Activated CD8-positive, alpha-beta T cell treated with anti-CD3 and anti-CD28 coated beads for 36 hours (primary cell): ENCODE data around the gene KY. TPM values are rescaled to one million over a fixed set of nuclear protein-coding genes. Genes with fewer than 3 reads are reported as not detected.
"Not testable (repeated sequence)": the region's sequence is repeated elsewhere in the genome, so short reads cannot be mapped to it uniquely, and the experiment has no call there.

Experiments
- ATAC-seq: fragments of 200-7000 bp; cut with Tn5 transposase; one replicate; pipeline ENCODE4 v1.10.0; 2021; ENCODE audit warnings: mild to moderate bottlenecking, moderate library complexity
- CTCF ChIA-PET: fragments of 350-600 bp; sonication (Branson Sonifier 250); formaldehyde crosslinking; loops from one replicate; lab custom pipeline; 2021; ENCODE audit warnings: antibody characterized with exemption; lab: Charles Lee
- POLR2A ChIA-PET: fragments of 350-600 bp; sonication (Branson Sonifier 250); formaldehyde crosslinking; loops from one replicate; lab custom pipeline; 2021; ENCODE audit warnings: antibody characterized with exemption; lab: Charles Lee
- DNase-seq: peaks from one replicate; pipeline ENCODE4 v3.0.0-alpha.2; 2020
- H3K27ac Mint-ChIP-seq: one replicate; pipeline ENCODE4 v1.8.0; 2021; ENCODE audit warnings: mild to moderate bottlenecking, mixed read lengths
- H3K27me3 Mint-ChIP-seq: one replicate; pipeline ENCODE4 v1.8.0; 2021; ENCODE audit warnings: mixed read lengths
- H3K36me3 Mint-ChIP-seq: one replicate; pipeline ENCODE4 v1.8.0; 2021; ENCODE audit warnings: low read depth, mixed read lengths
- H3K4me1 Mint-ChIP-seq: one replicate; pipeline ENCODE4 v1.8.0; 2021; ENCODE audit warnings: low read depth, mixed read lengths
- H3K4me3 Mint-ChIP-seq: one replicate; pipeline ENCODE4 v1.8.0; 2021; ENCODE audit warnings: mild to moderate bottlenecking, moderate library complexity, mixed read lengths
- H3K9me3 Mint-ChIP-seq: one replicate; pipeline ENCODE4 v1.8.0; 2021; ENCODE audit warnings: mixed read lengths
- intact Hi-C: fragments of 100-400 bp; cut with micrococcal nuclease; formaldehyde crosslinking; loops from one replicate; pipeline ENCODE4 v1.10.0; 2022
- total RNA-seq, 2 experiments: library from RNA; stranded (reverse); gene quantifications; one replicate each; pipeline ENCODE4 v1.2.3, GENCODE V29; 2021
- TF ChIP-seq, protein P1 (sequence below): fragments of 200-600 bp; IDR thresholded peaks from one replicate; pipeline ENCODE4 v1.8.0; 2022; ENCODE audit warnings: antibody characterized with exemption, mild to moderate bottlenecking

Gene KY
- total RNA-seq, 2 experiments from 2014 or later = not detected

DNA sequence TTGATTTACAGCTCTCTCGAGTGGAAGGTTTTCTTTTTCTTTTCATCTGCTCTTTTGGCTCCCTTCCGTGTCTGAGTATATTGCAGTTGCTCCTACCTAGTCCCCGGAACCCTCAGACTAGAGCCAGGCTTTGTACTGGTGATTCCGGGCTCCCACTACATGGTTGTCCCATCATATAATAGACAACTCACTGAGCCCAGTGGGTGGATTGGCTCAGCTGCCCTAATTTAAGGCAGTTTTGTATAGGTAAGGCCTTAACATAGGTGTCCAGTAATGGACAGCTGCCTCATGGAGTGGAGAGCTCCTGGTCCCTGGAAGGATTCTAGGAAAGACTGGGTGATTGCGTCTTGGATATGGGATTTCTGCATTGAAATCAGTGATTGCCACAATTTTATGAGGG lies 58.0 kb downstream of the KY start:
- Mint-ChIP-seq H3K4me1 (no peaks in the 10 kb centered on the region), H3K27ac (no peak overlapping the region), H3K27me3 (peaks cover 2% of the 10 kb centered on the region), H3K36me3 (no peaks in the 10 kb centered on the region), H3K4me3 (no peak overlapping the region), H3K9me3 (no peaks in the 10 kb centered on the region)
- no peak for DNase-seq
- POLR2A ChIA-PET = no interaction called here
- intact Hi-C loops = no loop called here
- ATAC-seq = no peak
- TF ChIP-seq, protein P1, sequence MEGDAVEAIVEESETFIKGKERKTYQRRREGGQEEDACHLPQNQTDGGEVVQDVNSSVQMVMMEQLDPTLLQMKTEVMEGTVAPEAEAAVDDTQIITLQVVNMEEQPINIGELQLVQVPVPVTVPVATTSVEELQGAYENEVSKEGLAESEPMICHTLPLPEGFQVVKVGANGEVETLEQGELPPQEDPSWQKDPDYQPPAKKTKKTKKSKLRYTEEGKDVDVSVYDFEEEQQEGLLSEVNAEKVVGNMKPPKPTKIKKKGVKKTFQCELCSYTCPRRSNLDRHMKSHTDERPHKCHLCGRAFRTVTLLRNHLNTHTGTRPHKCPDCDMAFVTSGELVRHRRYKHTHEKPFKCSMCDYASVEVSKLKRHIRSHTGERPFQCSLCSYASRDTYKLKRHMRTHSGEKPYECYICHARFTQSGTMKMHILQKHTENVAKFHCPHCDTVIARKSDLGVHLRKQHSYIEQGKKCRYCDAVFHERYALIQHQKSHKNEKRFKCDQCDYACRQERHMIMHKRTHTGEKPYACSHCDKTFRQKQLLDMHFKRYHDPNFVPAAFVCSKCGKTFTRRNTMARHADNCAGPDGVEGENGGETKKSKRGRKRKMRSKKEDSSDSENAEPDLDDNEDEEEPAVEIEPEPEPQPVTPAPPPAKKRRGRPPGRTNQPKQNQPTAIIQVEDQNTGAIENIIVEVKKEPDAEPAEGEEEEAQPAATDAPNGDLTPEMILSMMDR = no peak
- CTCF ChIA-PET = interaction anchor here (1.1 kb wide), 1 partner anchor 8 kb away, joined by 3 read pairs; no protein-coding TSS in a partner anchor

DNA sequence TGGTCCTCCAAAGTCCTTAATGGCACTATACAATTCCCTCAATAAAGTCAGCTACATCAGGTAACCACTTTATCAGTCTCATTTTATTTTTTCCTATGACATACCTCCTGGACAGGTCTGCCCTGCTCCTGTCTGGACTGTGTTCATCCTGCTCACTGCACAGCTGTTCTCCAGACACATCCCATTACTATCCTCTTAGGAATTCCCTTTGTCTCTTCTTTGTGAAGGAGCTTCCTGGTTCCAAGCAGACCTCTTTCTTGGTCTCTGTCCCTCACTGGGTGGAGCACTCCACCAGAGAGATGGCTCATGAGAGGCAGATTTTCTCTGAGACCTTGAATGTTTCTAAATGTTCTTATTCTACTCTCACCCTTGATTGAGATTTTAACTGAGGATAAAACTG lies 60.1 kb downstream of the KY start:
- H3K27ac Mint-ChIP-seq = no peak overlapping the region
- H3K27me3 Mint-ChIP-seq = peaks cover 2% of the 10 kb centered on the region
- POLR2A ChIA-PET = no interaction called here
- intact Hi-C loops = no loop called here
- DNase-seq = no peak
- H3K4me3 Mint-ChIP-seq = no peak overlapping the region
- CTCF ChIA-PET = interaction anchor here (2.2 kb wide), 1 partner anchor 9 kb away, joined by 15 read pairs; no protein-coding TSS in a partner anchor
- no peaks in the 10 kb centered on the region for H3K9me3 Mint-ChIP-seq
- H3K36me3 Mint-ChIP-seq = no peaks in the 10 kb centered on the region
- H3K4me1 Mint-ChIP-seq = no peaks in the 10 kb centered on the region
- ATAC-seq = no peak
- TF ChIP-seq, protein P1 = no peak

DNA sequence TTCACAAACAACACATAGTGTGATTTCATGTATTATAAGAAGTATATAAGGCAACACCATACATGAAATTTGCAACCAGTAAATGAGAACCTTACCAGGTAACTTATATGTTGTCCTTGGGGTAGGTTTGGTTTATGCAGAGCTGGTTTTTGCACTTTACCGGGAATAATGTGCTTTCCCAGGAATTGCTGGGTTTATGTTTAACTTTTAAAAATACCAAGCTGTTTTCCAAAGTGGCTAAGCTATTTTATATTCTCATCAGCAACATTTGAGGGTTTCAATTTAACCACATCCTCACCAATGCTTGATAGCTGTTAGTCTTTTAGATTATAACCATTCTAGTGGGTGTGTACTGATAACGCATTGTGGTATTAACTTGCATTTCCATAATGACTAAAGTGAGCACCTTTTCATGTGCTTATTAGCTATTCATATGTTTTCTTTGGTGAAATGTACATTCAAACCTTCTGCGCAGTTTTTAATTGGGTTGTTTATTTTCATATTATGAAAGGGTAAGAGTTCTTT lies 71.6 kb downstream of the KY start:
- ATAC-seq (no peak), DNase-seq (no peak)
- no peak overlapping the region for H3K27ac Mint-ChIP-seq
- no peak overlapping the region for H3K4me3 Mint-ChIP-seq
- ChIA-PET CTCF (interaction anchor here (1.0 kb wide), 1 partner anchor 22 kb away, joined by 3 read pairs; no protein-coding TSS in a partner anchor), POLR2A (no interaction called here)
- intact Hi-C loops = no loop called here
- peaks cover 2% of the 10 kb centered on the region for H3K9me3 Mint-ChIP-seq
- H3K4me1 Mint-ChIP-seq = no peaks in the 10 kb centered on the region
- no peaks in the 10 kb centered on the region for H3K36me3 Mint-ChIP-seq
- TF ChIP-seq, protein P1 = no peak
- no peaks in the 10 kb centered on the region for H3K27me3 Mint-ChIP-seq

DNA sequence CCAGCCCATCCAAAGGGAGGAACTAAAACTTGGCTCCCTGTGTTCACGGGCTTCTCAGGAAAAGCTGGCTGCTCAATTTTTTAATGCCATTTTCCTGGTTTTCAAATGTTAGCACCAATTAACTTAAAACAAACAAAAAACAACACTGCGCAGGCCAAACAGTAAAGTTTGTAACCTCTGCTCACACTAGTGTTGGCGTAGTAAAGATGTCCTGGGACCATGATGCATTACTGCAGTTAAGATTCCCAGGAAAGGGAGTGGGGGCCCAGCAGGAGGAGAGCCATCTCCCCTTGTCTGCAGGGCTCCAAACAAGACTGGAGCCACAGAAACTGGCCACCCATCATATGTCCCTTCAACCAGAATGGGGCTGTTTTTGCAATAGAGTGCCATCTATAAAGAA lies 74.0 kb downstream of the KY start:
- H3K9me3 Mint-ChIP-seq = no peaks in the 10 kb centered on the region
- no peaks in the 10 kb centered on the region for H3K4me1 Mint-ChIP-seq
- H3K36me3 Mint-ChIP-seq = no peaks in the 10 kb centered on the region
- ATAC-seq = no peak
- H3K27me3 Mint-ChIP-seq = no peaks in the 10 kb centered on the region
- no peak overlapping the region for H3K4me3 Mint-ChIP-seq
- CTCF ChIA-PET = no interaction called here
- TF ChIP-seq, protein P1 = no peak
- no peak overlapping the region for H3K27ac Mint-ChIP-seq
- POLR2A ChIA-PET = no interaction called here
- intact Hi-C loops = no loop called here
- DNase-seq = no peak

DNA sequence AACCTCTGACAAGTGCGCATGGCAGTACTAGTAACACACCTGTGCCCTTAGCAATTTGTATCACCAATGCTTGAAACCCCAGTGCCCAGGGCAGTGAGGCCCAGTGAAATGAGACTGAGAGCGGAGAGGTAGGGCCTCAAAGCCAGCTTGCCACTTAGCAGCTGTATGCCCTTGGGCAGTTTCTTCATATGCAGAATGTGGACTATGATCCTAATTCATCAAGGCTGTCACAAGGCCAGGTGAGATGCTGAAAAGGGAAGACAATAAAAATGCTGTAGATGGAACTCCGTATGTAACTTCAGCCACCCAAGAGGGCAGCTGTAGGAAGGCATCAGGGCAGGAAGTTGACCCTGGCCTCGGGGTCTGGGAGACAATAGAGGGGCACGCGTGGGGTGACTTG lies 74.4 kb downstream of the KY start:
- no peaks in the 10 kb centered on the region for H3K27me3 Mint-ChIP-seq
- DNase-seq (no peak), ATAC-seq (no peak)
- CTCF ChIA-PET = no interaction called here
- POLR2A ChIA-PET = no interaction called here
- H3K4me3 Mint-ChIP-seq = no peak overlapping the region
- H3K4me1 Mint-ChIP-seq = no peaks in the 10 kb centered on the region
- H3K9me3 Mint-ChIP-seq = no peaks in the 10 kb centered on the region
- H3K36me3 Mint-ChIP-seq = no peaks in the 10 kb centered on the region
- TF ChIP-seq, protein P1 = no peak
- H3K27ac Mint-ChIP-seq = no peak overlapping the region
- intact Hi-C loops = no loop called here

DNA sequence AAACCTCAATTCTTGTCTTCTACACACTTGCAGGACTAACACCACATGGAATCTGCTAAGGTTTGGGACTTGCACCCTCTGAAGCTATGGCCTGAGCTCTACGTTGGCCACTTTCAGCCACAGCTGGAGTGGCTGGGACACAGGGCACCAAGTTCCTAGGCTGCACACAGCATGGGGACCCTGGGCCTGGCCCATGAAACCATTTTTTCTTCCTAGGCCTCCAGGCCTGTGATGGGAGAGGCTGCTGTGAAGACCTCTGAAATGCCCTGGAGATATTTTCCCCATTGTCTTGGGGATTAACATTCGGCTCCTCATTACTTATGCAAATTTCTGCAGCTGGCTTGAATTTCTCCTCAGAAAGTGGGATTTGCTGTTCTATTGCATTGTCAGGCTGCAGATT lies 80.9 kb downstream of the KY start:
- CTCF ChIA-PET, H3K36me3 Mint-ChIP-seq, H3K27ac Mint-ChIP-seq, POLR2A ChIA-PET, H3K27me3 Mint-ChIP-seq, intact Hi-C loops, DNase-seq, H3K4me1 Mint-ChIP-seq, ATAC-seq, H3K4me3 Mint-ChIP-seq: not testable (repeated sequence)
- H3K9me3 Mint-ChIP-seq = peaks cover 14% of the 10 kb centered on the region
